HCT116 (cell line): ENCODE data around the gene CD99. TPM values are rescaled to one million over a fixed set of nuclear protein-coding genes. Genes with fewer than 3 reads are reported as not detected.
"Not testable (repeated sequence)": the region's sequence is repeated elsewhere in the genome, so short reads cannot be mapped to it uniquely, and the experiment has no call there.

Experiments
- ATAC-seq: fragments of 200-7000 bp; cut with Tn5 transposase; 2 replicates; pipeline ENCODE4 v1.9.1; 2020; ENCODE audit warnings: mild to moderate bottlenecking, moderate library complexity
- BruUV-seq: library from RNA; stranded (reverse); fragments of 400-500 nt; replicated peaks from 2 replicates; lab custom pipeline; 2021; lab: Mats Ljungman, UMichigan
- CTCF ChIA-PET: fragments of 300-600 bp; sonication (Branson Sonifier 250); formaldehyde crosslinking; loops from one replicate; lab custom pipeline; 2021; ENCODE audit warnings: antibody characterized with exemption; lab: Charles Lee
- POLR2A ChIA-PET: fragments of 300-600, 350-600 bp; sonication (Branson Sonifier 250); formaldehyde crosslinking; loops from one replicate; lab custom pipeline; 2021; ENCODE audit warnings: antibody characterized with exemption; lab: Charles Lee
- RAD21 ChIA-PET, 2 experiments: fragments of 300-600 bp; sonication (Branson Sonifier 250); formaldehyde crosslinking; loops; one replicate each; lab custom pipeline; 2023; ENCODE audit warnings: low total read pairs in 2 of 2; ENCODE audit not compliant: uncharacterized antibody in 2 of 2, unreplicated experiment in 2 of 2, low non-redundant PET in 1 of 2; lab: Charles Lee
- DNase-seq: peaks from one replicate; pipeline ENCODE4 v3.0.0-alpha.2; 2010; ENCODE audit warnings: low read depth, low spot score
- H2AFZ ChIP-seq: fragments of 200-600 bp; shearing (Covaris generic), sonication (generic); 2 replicates; pipeline ENCODE4 v1.6.1; 2017; ENCODE audit warnings: low read depth, mixed run types, mixed read lengths, antibody characterized with exemption, low read length; ENCODE audit not compliant: poor library complexity, severe bottlenecking
- H3K27ac ChIP-seq: 2 replicates; pipeline ENCODE4 v1.5.1; 2012; ENCODE audit warnings: low read depth, low read length
- H3K27me3 ChIP-seq: fragments of 200-600 bp; sonication (generic); 2 replicates; pipeline ENCODE4 v1.6.1; 2016; ENCODE audit warnings: mixed run types, low read length, mixed read lengths; ENCODE audit not compliant: insufficient read depth
- H3K36me3 ChIP-seq, 2 experiments: fragments of 200-500 bp in 1 of 2; fragments of 200-600 bp in 1 of 2; sonication (Bioruptor generic) in 1 of 2; sonication (generic) in 1 of 2; 2 replicates each; pipeline versions ENCODE4 v1.5.1 to v1.6.1; 2014 to 2016; ENCODE audit warnings: low read length in 2 of 2, inconsistent platforms in 1 of 2, mixed read lengths in 1 of 2, mixed run types in 1 of 2; ENCODE audit not compliant: insufficient read depth in 2 of 2, control insufficient read depth in 1 of 2
- H3K4me1 ChIP-seq, 2 experiments: fragments of 200-600 bp in 1 of 2; sonication (generic) in 1 of 2; 2 replicates each; pipeline versions ENCODE4 v1.5.1 to v1.6.1; 2012 to 2017; ENCODE audit warnings: low read length in 2 of 2, inconsistent platforms in 1 of 2, mild to moderate bottlenecking in 1 of 2, mixed read lengths in 1 of 2, mixed run types in 1 of 2, moderate library complexity in 1 of 2; ENCODE audit not compliant: insufficient read depth in 2 of 2, control insufficient read depth in 1 of 2
- H3K4me2 ChIP-seq: fragments of 200-600 bp; sonication (generic); 2 replicates; pipeline ENCODE4 v1.6.1; 2017; ENCODE audit warnings: mixed run types, low read length, mixed read lengths
- H3K4me3 ChIP-seq, 2 experiments: fragments of 200-600 bp in 1 of 2; sonication (generic) in 1 of 2; replicated peaks in 1 of 2; 2 replicates each; pipeline ENCODE4 v1.5.1; 2011 to 2016; ENCODE audit warnings: low read length in 2 of 2, control low read depth in 1 of 2, low read depth in 1 of 2, mild to moderate bottlenecking in 1 of 2, mixed read lengths in 1 of 2, mixed run types in 1 of 2
- H3K79me2 ChIP-seq: fragments of 200-600 bp; sonication (generic); 2 replicates; pipeline ENCODE4 v1.6.1; 2017; ENCODE audit warnings: mild to moderate bottlenecking, mixed run types, low read length, moderate library complexity, mixed read lengths; ENCODE audit not compliant: insufficient read depth
- H3K9ac ChIP-seq: fragments of 200-600 bp; sonication (generic); 2 replicates; pipeline ENCODE4 v1.6.1; 2016; ENCODE audit warnings: low read length, mixed read lengths
- H3K9me2 ChIP-seq: fragments of 200-600 bp; sonication (generic), shearing (Covaris generic); 2 replicates; pipeline ENCODE4 v1.6.1; 2017; ENCODE audit warnings: mixed run types, mild to moderate bottlenecking, moderate library complexity; ENCODE audit not compliant: insufficient read depth
- H3K9me3 ChIP-seq, 2 experiments: fragments of 200-500 bp in 1 of 2; fragments of 200-600 bp in 1 of 2; sonication (Bioruptor generic) in 1 of 2; sonication (generic) in 1 of 2; 2 replicates each; pipeline ENCODE4 v1.6.1; 2014 to 2017; ENCODE audit warnings: low read length in 2 of 2, mixed read lengths in 2 of 2, inconsistent platforms in 1 of 2, low read depth in 1 of 2, mild to moderate bottlenecking in 1 of 2, mixed run types in 1 of 2, moderate library complexity in 1 of 2; ENCODE audit not compliant: control insufficient read depth in 1 of 2, insufficient read depth in 1 of 2
- H4K20me1 ChIP-seq: fragments of 200-600 bp; sonication (generic), shearing (Covaris generic); 2 replicates; pipeline ENCODE4 v1.6.1; 2017; ENCODE audit warnings: mixed run types, mild to moderate bottlenecking, moderate library complexity; ENCODE audit not compliant: insufficient read depth
- EZH2phosphoT487 ChIP-seq: fragments of 200-600 bp; IDR thresholded peaks from 2 replicates; pipeline ENCODE4 v1.6.1; 2018; ENCODE audit warnings: antibody characterized with exemption, borderline replicate concordance
- FOSL1 ChIP-seq: IDR thresholded peaks from 2 replicates; pipeline ENCODE4 v1.6.1; 2012; ENCODE audit warnings: low read depth
- JUND ChIP-seq: IDR thresholded peaks from 2 replicates; pipeline ENCODE4 v1.6.1; 2012
- POLR2AphosphoS5 ChIP-seq: IDR thresholded peaks from 2 replicates; pipeline ENCODE4 v1.6.1; 2011; ENCODE audit warnings: mild to moderate bottlenecking, low read depth, low read length, moderate library complexity
- SIN3A ChIP-seq: IDR thresholded peaks from 2 replicates; pipeline ENCODE4 v1.6.1; 2012; ENCODE audit warnings: low read depth
- intact Hi-C: fragments of 100-400 bp; cut with micrococcal nuclease; formaldehyde crosslinking; loops from 2 replicates; pipeline ENCODE4 v1.10.0; 2022
- total RNA-seq: library from RNA; stranded (reverse); gene quantifications from one replicate; pipeline ENCODE4 v1.2.1, GENCODE V29; 2021; ENCODE audit not compliant: unreplicated experiment

Gene CD99
- total RNA-seq, 1 experiment from 2014 or later, result 59.6 TPM

DNA sequence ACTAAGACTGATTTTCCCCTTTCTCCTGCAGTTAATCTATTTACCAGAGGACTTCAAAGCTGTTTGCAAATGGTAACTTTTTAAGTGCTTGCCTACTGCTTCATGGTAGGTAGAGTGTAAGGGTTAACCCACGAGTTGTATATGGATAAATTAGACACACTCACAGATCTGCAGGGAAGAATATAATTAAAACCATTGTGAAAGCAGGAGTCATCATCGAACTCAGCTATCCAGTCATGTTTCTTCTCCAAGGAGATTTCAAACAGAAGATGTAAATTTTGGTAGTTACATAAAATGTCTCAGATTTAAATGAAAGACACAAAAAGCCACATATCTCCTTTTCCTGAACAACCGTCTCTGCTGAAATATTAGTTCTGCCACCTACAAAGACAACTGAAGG is 60.2 kb downstream of the CD99 start (continued):
- TF ChIP-seq POLR2AphosphoS5, result no peak
- no peak for TF ChIP-seq SIN3A
- no peak for TF ChIP-seq EZH2phosphoT487
- TF ChIP-seq FOSL1, result no peak
- TF ChIP-seq JUND, result no peak

DNA sequence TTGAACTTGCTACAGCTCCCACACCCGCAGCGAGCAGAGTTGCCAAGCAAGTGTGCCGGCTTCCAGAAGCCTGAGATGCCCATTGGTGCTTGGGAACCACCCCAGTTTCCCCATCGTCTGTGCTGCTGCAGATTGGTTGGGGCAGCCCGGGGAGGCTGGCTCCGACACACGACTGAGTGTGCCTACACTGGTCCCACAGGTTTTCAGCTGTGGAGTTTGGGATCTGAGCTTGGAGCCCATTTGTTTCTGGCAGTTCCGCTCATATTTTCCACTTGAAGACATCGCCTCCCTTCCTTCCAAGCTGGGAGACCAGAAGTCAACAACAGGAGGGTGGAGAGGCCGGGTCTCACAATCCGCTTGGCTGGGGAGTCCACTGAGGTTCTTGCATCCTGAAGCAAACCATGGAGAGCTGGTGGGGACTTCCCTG is 60.8 kb downstream of the CD99 start, which contains the start of gene XG:
Gene XG, plus strand, starts transcription at position 167 of the 427 bp plus-strand sequence. Its CDS starts 235 bp downstream, at position 402.
- H3K9me2 ChIP-seq, BruUV-seq, H2AFZ ChIP-seq, H3K9ac ChIP-seq, H3K27me3 ChIP-seq, H3K79me2 ChIP-seq, RAD21 ChIA-PET, CTCF ChIA-PET, POLR2A ChIA-PET, H3K9me3 ChIP-seq, H4K20me1 ChIP-seq, DNase-seq, H3K4me3 ChIP-seq, H3K4me2 ChIP-seq, H3K27ac ChIP-seq, H3K4me1 ChIP-seq, H3K36me3 ChIP-seq, ATAC-seq, intact Hi-C loops: not testable (repeated sequence)

DNA sequence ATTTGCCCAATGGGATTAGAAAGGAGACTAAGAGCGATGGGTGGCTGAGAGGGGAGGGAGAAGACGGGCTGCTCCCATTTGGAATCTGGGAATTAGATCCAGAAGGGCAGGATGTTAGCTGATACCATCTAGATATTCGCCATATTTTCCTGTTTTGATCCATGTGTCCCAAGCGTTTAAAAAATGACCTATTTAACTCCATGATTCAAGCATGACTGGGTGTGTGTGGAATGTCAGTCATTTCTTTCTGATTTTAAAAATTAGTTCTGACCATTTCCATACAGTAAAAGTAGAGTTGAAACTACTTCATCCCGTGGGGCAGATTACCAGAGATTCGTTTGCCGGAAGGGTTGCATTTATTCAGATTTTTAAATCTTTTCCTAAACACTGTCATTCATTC is 61.3 kb downstream of the CD99 start:
- H3K4me2 ChIP-seq, H3K4me1 ChIP-seq, H3K9ac ChIP-seq, POLR2A ChIA-PET, H3K9me3 ChIP-seq, CTCF ChIA-PET, H4K20me1 ChIP-seq, RAD21 ChIA-PET, H2AFZ ChIP-seq, H3K27ac ChIP-seq, H3K79me2 ChIP-seq, H3K9me2 ChIP-seq, H3K36me3 ChIP-seq, intact Hi-C loops, DNase-seq, H3K4me3 ChIP-seq, H3K27me3 ChIP-seq, ATAC-seq, BruUV-seq: not testable (repeated sequence)

DNA sequence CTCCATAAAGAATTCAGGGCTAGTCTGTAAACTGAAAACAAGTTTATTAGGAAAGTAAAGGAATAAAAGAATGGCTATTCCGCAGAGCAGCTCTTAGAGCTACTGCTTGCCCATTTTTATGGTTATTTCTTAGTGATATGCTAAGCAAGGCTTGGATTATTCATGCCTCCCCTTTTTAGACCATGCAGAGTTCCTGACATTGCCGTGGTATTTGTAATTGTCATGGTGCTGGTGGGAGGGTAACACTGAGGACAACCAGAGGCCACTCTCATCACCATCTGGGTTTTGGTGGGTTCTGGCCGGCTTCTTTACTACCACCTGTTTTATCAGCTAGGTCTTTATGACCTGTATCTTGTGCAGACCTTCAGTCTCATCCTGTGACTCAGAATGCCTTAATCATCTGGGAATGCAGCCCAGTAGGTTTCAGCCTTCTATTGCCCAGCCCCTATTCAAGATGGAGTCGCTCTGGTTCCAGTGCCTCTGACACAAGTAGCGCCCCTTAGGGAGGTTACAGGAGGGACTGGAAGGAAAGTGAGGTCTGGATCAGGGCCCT is 64.1 kb downstream of the CD99 start:
- POLR2A ChIA-PET, DNase-seq, H3K36me3 ChIP-seq, H3K79me2 ChIP-seq, H3K9me2 ChIP-seq, H3K4me3 ChIP-seq, H3K27me3 ChIP-seq, CTCF ChIA-PET, H3K9me3 ChIP-seq, H4K20me1 ChIP-seq, RAD21 ChIA-PET, H3K4me1 ChIP-seq, H2AFZ ChIP-seq, BruUV-seq, H3K4me2 ChIP-seq, H3K9ac ChIP-seq, intact Hi-C loops, H3K27ac ChIP-seq: not testable (repeated sequence)
- peak; percentile 25; the same call in 1 of the 2 replicates for ATAC-seq
